Dermis blood vessel endothelial cell (primary cell): ENCODE results near the gene RAD1. TPM values are rescaled to one million over a fixed set of nuclear protein-coding genes. Genes with fewer than 3 reads are reported as not detected.

Source experiments
- DNase-seq: peaks from one replicate; pipeline ENCODE4 v3.0.0; 2010
- total RNA-seq: library from RNA; depleted of rRNA; stranded (reverse); fragments of >200 nt; gene quantifications from 2 replicates; pipeline ENCODE4 v1.2.3, GENCODE V29; 2014

Gene RAD1
- total RNA-seq, 1 donor from 2014 or later = 13.8 TPM

DNA sequence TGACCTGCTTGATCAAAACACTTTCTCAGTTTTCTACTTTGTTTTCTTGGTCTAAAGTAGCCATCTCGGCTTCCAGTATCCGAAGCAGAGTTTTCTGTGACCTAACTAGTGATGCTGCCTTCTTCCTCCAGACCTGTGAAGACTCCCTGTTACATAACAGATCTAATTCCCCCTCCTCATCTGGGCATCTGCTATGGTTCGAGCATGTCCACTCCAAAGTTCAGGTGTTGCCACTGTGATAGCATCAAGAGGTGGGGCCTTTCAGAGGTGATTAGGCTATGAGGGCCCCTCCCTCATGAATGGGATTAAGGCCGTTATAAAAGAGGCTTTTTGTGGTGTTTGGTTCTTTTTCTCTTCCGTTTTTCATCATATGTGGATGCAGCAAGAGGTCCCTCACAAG lies 56.1 kb downstream of the RAD1 start:
- no peak for DNase-seq

DNA sequence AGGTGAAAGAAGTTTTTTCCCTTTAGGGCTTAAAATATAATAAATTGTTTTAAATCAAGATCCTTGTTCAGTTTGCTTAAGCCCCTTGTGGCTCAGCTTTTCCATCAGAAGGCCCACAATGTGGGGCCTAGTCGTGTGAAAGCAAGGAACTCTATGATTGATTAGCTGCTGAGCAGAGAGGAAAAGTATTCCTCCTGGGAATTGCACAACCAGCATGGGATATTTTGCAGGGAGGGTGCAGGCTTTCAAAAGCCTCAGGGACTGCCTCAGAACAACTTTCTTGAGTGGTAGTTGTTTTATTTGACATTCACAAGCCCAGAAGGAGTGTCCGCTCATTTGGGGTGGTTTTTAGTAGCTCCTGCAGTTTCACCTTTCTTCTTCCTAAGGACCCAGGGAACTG lies 56.5 kb downstream of the RAD1 start:
- DNase-seq = no peak

DNA sequence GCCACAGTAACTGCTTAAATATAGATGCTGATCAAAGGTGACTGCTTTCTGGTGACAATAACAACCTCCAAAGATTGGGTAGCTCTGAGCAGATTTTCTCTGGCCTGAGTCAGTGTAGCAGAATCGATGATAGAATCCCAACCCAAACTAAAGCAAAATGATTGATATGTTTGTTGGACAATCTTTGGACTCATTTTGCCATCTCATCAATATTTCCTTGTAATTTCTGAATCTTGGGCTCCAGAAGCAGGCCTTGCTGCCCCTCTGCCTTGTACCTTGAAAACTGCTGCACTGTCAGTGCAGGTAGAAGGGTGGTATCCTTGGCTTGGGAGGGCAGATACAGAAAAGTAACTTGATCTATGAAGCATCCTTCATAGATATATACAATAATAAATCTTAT lies 57.4 kb downstream of the RAD1 start:
- no peak for DNase-seq

DNA sequence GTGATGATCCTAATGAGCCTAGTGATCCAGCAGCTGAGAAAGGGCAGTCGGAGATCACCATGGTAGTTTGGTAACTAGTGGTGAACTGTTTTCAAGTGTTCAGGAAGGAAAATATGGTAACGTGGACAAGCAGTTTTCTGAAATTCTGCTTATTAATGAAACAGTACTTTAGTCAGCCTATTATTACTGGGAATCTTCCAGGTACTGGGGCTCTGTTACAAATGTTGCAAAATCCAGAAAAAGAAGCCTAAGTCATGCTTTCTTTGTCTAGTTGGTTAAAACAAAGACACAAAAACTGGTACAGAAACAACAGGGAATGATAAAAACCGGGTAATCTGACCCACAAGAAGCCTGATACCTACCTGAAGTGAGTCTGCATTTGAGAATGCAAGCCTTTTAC lies 58.1 kb downstream of the RAD1 start:
- no peak for DNase-seq

Other genes starting within 250 kb of the RAD1 start
- under 0.01 TPM in 1 of 2 replicates, not detected in the other for gene TTC23L, start 76.3 kb downstream of the RAD1 start, total RNA-seq
- 27.7 and 28.6 TPM in 2 replicates for gene BRIX1, start 207 bp upstream of the RAD1 start, total RNA-seq
- 44.1 and 48.0 TPM in 2 replicates for gene DNAJC21, start 14.1 kb upstream of the RAD1 start, total RNA-seq
- 0.05 TPM in 1 of 2 replicates, not detected in the other for gene AGXT2, start 132.4 kb upstream of the RAD1 start, total RNA-seq